ENCODE data around the gene PSMD12.

GRCh38 chr17:67323445-67323844, 42.9 kb downstream of the PSMD12 start:
- TF ChIP-seq CTCF (IDR thresholded peaks at IDR 0.05): no peak
- TF ChIP-seq EZH2 (IDR thresholded peaks at IDR 0.05): no peak
- TF ChIP-seq EZH2phosphoT487 (IDR thresholded peaks at IDR 0.05): no peak

Data from neural progenitor cell (in vitro differentiated cells).